Measurements from ENCODE around the gene DOCK9.

DNA sequence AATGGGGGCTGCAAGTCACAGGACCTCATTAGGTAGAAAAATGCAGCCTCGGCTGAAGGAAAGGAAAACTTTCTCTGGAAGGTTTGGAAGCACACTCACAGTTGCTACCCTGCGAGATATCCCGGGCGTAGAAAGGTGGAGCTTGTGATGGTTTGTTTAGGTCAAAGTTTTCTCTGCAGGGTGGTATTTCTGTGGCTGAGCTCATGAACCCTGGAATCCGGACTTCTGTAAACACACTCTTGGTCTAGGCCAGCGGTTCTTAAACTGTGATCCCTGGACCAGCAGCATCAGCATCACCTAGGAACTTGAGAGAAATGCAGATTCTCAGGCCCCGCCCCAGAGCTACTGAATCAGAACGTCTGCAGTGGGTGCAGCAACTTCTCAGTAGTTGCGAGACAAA is 222.1 kb downstream of the DOCK9 start:
- TF ChIP-seq NR2C2 (CRISPR knock-in tag; IDR thresholded peaks at IDR 0.05): no peak
- TF ChIP-seq, protein P1, sequence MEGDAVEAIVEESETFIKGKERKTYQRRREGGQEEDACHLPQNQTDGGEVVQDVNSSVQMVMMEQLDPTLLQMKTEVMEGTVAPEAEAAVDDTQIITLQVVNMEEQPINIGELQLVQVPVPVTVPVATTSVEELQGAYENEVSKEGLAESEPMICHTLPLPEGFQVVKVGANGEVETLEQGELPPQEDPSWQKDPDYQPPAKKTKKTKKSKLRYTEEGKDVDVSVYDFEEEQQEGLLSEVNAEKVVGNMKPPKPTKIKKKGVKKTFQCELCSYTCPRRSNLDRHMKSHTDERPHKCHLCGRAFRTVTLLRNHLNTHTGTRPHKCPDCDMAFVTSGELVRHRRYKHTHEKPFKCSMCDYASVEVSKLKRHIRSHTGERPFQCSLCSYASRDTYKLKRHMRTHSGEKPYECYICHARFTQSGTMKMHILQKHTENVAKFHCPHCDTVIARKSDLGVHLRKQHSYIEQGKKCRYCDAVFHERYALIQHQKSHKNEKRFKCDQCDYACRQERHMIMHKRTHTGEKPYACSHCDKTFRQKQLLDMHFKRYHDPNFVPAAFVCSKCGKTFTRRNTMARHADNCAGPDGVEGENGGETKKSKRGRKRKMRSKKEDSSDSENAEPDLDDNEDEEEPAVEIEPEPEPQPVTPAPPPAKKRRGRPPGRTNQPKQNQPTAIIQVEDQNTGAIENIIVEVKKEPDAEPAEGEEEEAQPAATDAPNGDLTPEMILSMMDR (IDR thresholded peaks at IDR 0.05): no peak
- TF ChIP-seq, protein P2, sequence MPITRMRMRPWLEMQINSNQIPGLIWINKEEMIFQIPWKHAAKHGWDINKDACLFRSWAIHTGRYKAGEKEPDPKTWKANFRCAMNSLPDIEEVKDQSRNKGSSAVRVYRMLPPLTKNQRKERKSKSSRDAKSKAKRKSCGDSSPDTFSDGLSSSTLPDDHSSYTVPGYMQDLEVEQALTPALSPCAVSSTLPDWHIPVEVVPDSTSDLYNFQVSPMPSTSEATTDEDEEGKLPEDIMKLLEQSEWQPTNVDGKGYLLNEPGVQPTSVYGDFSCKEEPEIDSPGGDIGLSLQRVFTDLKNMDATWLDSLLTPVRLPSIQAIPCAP (CRISPR knock-in tag; IDR thresholded peaks at IDR 0.05): no peak
- TF ChIP-seq, protein P3, sequence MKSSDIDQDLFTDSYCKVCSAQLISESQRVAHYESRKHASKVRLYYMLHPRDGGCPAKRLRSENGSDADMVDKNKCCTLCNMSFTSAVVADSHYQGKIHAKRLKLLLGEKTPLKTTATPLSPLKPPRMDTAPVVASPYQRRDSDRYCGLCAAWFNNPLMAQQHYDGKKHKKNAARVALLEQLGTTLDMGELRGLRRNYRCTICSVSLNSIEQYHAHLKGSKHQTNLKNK (CRISPR knock-in tag; IDR thresholded peaks at IDR 0.05): no peak
- no peak for TF ChIP-seq TCF7 (CRISPR knock-in tag; IDR thresholded peaks at IDR 0.05; ENCODE audit: low read depth)

All from WTC11 (cell line).